AG04450 (cell line): Measurements from ENCODE around the gene APOC3. TPM values are rescaled to one million over a fixed set of nuclear protein-coding genes. Genes with fewer than 3 reads are reported as not detected.

Experiments
- CTCF ChIA-PET: fragments of 300-600, 350-600 bp; formaldehyde crosslinking; extraction: SDS; loops from one replicate; lab custom pipeline; 2022; ENCODE audit warnings: antibody characterized with exemption, inconsistent platforms; lab: Charles Lee
- POLR2A ChIA-PET: fragments of 350-600 bp; formaldehyde crosslinking; extraction: SDS; loops from one replicate; lab custom pipeline; 2021; ENCODE audit warnings: antibody characterized with exemption, inconsistent platforms; lab: Yijun Ruan, JAX
- DNase-seq: peaks from one replicate; pipeline ENCODE4 v3.0.0-alpha.2; 2011; ENCODE audit warnings: low read depth, low spot score
- H3K27ac ChIP-seq: one replicate; pipeline ENCODE4 v1.5.1; 2012; ENCODE audit warnings: low read depth, low read length, control low read depth
- H3K27me3 ChIP-seq: one replicate; pipeline ENCODE4 v1.6.0; 2012; ENCODE audit warnings: low read length; ENCODE audit not compliant: control insufficient read depth, insufficient read depth
- H3K4me3 ChIP-seq: 2 replicates; pipeline ENCODE4 v1.5.1; 2011; ENCODE audit warnings: mild to moderate bottlenecking, low read depth, low read length, control low read depth
- H3K9me3 ChIP-seq: 2 replicates; pipeline ENCODE4 v1.5.1; 2012; ENCODE audit warnings: low read length; ENCODE audit not compliant: control insufficient read depth, insufficient read depth
- polyA plus RNA-seq: library from polyadenylated mRNA; depleted of rRNA; stranded (reverse); fragments of >200 nt; gene quantifications from 2 replicates; pipeline ENCODE4 v1.2.3, GENCODE V29; 2011
- TF ChIP-seq, protein P1 (sequence below): IDR thresholded peaks from 2 replicates; pipeline ENCODE4 v1.5.1; 2011; ENCODE audit warnings: low read depth, low read length, control low read depth, inconsistent platforms

APOC3 gene
- polyA plus RNA-seq, 1 experiment, result not detected

DNA sequence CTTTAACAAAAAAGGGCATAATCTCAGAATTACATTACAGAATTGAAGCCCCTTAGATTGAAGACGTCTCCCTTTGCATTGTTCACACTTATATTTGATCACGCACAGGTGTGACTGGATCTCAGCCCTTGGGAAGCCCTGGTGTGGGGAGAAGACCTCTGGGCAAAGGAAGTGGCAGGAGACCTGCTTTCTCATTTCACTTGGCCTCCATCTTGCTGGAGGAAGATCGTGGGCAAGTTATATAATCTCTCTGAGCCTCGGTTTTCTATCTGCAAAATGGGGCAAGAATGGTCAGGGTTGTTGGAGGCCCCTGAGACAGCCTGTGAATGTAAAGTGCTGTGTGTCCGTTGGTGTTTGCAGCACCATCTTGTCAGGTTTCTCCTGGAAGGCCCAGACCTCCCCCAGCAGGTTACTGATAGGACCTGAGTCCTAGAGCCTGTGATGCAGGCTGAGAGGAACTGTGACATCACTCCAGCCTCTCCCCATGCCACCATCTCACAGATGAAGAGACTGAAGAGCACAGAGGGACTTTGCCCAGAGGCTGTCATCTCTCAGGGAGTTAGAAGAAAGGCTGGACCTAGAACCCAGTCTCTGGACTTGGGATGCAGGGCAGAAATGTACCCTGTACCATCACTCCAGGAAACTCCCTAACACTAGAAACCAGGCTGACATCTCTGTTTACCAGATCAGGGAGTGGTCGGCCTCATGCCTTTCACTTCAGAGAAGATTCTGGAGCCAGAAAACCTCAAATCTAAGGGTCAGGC, 8.8 kb downstream of the APOC3 start:
- no peaks in the 10 kb centered on the region for H3K27me3 ChIP-seq
- no peaks in the 10 kb centered on the region for H3K9me3 ChIP-seq
- DNase-seq, result no peak
- ChIA-PET CTCF (no interaction called here), POLR2A (no interaction called here)
- H3K4me3 ChIP-seq, result no peak overlapping the region
- TF ChIP-seq, protein P1, sequence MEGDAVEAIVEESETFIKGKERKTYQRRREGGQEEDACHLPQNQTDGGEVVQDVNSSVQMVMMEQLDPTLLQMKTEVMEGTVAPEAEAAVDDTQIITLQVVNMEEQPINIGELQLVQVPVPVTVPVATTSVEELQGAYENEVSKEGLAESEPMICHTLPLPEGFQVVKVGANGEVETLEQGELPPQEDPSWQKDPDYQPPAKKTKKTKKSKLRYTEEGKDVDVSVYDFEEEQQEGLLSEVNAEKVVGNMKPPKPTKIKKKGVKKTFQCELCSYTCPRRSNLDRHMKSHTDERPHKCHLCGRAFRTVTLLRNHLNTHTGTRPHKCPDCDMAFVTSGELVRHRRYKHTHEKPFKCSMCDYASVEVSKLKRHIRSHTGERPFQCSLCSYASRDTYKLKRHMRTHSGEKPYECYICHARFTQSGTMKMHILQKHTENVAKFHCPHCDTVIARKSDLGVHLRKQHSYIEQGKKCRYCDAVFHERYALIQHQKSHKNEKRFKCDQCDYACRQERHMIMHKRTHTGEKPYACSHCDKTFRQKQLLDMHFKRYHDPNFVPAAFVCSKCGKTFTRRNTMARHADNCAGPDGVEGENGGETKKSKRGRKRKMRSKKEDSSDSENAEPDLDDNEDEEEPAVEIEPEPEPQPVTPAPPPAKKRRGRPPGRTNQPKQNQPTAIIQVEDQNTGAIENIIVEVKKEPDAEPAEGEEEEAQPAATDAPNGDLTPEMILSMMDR, result no peak
- no peak overlapping the region for H3K27ac ChIP-seq

DNA sequence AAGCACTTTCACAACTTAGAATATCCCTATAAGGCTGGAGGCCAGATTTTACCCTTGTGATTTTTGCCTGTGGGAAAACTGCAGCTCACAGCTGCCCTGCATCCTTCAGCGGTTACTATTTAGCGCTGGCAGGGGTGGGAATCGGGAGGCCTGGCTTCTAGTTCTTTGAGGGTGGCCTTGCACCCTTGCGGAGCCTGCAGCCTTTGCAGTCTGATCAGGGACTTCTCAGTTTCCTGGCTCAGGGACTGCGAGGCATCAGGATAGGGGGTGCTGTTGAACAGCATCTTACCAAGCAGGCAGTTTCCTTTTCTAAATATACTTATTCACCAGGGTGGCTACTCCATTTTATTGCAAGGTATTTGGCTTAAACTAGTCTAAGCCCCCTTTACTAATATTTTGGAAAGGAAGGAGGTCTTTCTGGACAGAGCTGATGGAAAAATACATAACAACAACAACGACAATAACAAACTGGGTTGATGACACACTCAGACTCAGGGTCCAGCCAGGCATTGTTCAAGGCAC, 10.6 kb downstream of the APOC3 start:
- Histone ChIP-seq H3K9me3 (no peaks in the 10 kb centered on the region), H3K27ac (no peak overlapping the region), H3K27me3 (no peaks in the 10 kb centered on the region), H3K4me3 (no peak overlapping the region)
- no peak for DNase-seq
- ChIA-PET POLR2A (no interaction called here), CTCF (interaction anchor here (0.9 to 2.6 kb wide), 3 partner anchors 13 to 49 kb away, joined by 3 to 12 read pairs (median 3); partner anchors contain the start of gene APOA5)
- TF ChIP-seq, protein P1, result peak; percentile 40

DNA sequence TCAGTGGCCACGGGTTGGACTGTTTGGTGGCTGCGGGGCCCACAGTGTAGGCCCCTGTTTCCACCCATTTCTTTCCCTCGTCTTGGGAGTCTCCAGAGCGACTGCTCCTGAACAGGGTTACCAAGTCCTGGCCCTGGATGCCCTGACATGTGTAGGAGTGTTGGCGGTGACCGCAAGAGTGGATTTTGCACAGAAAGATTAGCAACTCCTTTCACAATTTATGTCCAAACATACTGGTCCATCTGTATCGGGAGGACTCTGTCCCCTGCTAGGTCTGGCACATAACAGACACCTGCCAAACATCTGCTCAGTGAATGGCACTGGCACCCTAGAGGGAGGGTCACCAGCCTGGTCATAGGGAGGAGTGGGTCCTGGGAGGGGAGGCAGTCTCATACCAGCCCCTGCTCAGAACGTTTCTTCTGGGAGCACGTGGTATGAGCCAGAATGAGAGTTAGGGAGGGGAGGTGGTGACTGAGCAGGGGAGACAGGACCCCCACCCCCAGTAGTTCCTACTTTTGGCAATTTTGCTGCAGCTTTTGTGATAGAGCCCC, 11.1 kb downstream of the APOC3 start:
- no peak for DNase-seq
- ChIA-PET POLR2A (no interaction called here), CTCF (interaction anchor here (0.9 to 2.6 kb wide), 4 partner anchors 9 to 50 kb away, joined by 3 to 12 read pairs (median 3); partner anchors contain the start of gene APOA5)
- TF ChIP-seq, protein P1, result no peak
- H3K27ac ChIP-seq, result no peak overlapping the region
- no peaks in the 10 kb centered on the region for H3K27me3 ChIP-seq
- H3K4me3 ChIP-seq, result no peak overlapping the region
- H3K9me3 ChIP-seq, result no peaks in the 10 kb centered on the region

DNA sequence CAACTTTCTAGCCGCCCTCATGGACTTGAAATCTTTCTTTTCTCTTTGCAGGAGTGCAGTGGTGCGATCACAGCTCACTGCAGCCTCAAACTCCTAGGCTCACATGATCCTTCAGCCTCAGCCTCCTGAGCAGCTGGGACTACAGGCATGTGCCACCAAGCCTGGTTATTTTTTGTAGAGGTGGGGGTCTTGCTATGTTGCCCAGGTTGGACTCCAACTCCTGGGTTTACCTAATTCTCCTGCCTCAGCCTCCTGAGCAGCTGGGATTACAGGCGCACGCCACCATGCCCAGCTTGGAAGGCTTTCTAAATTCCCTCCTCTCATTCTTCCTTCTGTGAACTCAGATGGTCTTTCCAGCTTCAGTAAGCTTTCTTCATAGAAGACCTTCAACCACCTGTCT, 12.4 kb downstream of the APOC3 start:
- Histone ChIP-seq H3K9me3 (no peaks in the 10 kb centered on the region), H3K27ac (no peak overlapping the region), H3K4me3 (no peak overlapping the region), H3K27me3 (no peaks in the 10 kb centered on the region)
- ChIA-PET CTCF (no interaction called here), POLR2A (interaction anchor here (0.7 kb wide), 1 partner anchor 15 kb away, joined by 4 read pairs; no protein-coding TSS in a partner anchor)
- no peak for DNase-seq
- TF ChIP-seq, protein P1, result no peak

DNA sequence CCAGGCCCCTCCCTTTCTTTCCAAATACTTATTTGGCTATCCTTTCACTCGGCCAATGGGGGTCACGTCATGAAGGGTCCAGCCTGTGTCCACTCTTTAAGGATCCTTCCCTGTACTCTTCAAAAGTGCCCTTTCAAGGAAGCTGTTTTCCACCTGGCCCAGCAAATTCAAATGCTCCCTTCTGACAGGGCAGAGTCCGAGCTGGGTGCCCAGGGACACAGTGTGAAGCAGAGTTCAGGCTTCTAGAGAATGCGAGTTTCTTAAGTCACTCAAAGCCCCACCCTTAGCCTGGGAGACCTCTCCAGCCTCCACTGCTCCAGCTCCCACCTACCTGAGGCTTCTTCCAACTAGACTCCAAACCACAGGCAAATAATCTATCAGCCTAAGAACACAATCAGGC, 13.2 kb downstream of the APOC3 start:
- ChIA-PET POLR2A (no interaction called here), CTCF (interaction anchor here (1.1 kb wide), 1 partner anchor 263 kb away, joined by 3 read pairs; no protein-coding TSS in a partner anchor)
- Histone ChIP-seq H3K9me3 (no peaks in the 10 kb centered on the region), H3K27ac (no peak overlapping the region), H3K4me3 (no peak overlapping the region), H3K27me3 (no peaks in the 10 kb centered on the region)
- DNase-seq, result no peak
- TF ChIP-seq, protein P1, result no peak
